Measurements from ENCODE around the gene FLAD1. TPM values are rescaled to one million over a fixed set of nuclear protein-coding genes. Genes with fewer than 3 reads are reported as not detected.

The FLAD1 gene
- total RNA-seq, 4 donors from 2014 or later = 17.4 to 33.6 (median 23.6) TPM

GRCh38 chr1:155017946-155018316 lies 34.8 kb downstream of the FLAD1 start:
- WGBS, 2 donors = 42 to 49% methylated on average over 6 of the region's 6 CpGs
- peak overlapping the region; percentile 34 to 56 (median 38) for H3K4me3 ChIP-seq
- TF ChIP-seq, protein P1, sequence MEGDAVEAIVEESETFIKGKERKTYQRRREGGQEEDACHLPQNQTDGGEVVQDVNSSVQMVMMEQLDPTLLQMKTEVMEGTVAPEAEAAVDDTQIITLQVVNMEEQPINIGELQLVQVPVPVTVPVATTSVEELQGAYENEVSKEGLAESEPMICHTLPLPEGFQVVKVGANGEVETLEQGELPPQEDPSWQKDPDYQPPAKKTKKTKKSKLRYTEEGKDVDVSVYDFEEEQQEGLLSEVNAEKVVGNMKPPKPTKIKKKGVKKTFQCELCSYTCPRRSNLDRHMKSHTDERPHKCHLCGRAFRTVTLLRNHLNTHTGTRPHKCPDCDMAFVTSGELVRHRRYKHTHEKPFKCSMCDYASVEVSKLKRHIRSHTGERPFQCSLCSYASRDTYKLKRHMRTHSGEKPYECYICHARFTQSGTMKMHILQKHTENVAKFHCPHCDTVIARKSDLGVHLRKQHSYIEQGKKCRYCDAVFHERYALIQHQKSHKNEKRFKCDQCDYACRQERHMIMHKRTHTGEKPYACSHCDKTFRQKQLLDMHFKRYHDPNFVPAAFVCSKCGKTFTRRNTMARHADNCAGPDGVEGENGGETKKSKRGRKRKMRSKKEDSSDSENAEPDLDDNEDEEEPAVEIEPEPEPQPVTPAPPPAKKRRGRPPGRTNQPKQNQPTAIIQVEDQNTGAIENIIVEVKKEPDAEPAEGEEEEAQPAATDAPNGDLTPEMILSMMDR (IDR thresholded peaks at IDR 0.05) = no peak
- TF ChIP-seq EP300 (IDR thresholded peaks at IDR 0.05) = no peak
- no peak for TF ChIP-seq POLR2A (IDR thresholded peaks at IDR 0.05)
- H3K4me1 ChIP-seq = peaks cover 0 to 61% (median 33%) of the 10 kb centered on the region in 4 donors
- no peaks in the 10 kb centered on the region for H3K9me3 ChIP-seq
- H3K27ac ChIP-seq = peak overlapping the region; percentile 86 to 99 (median 97)
- peaks cover 0 to 28% (median 0%) of the 10 kb centered on the region in 3 donors for H3K36me3 ChIP-seq
- no peaks in the 10 kb centered on the region for H3K27me3 ChIP-seq
- no peak for DNase-seq (ENCODE audit: low spot score in 2 of 2)

- Histone ChIP-seq H3K4me3 (no peak overlapping the region), H3K27ac (peak overlapping the region; percentile 86 to 99 (median 97)), H3K27me3 (no peaks in the 10 kb centered on the region), H3K4me1 (peaks cover 0 to 53% (median 27%) of the 10 kb centered on the region in 4 donors), H3K36me3 (peaks cover 0 to 31% (median 0%) of the 10 kb centered on the region in 3 donors), H3K9me3 (no peaks in the 10 kb centered on the region)
- TF ChIP-seq POLR2A (IDR thresholded peaks at IDR 0.05) = no peak
- TF ChIP-seq, protein P1 (IDR thresholded peaks at IDR 0.05) = no peak
- no peak for TF ChIP-seq EP300 (IDR thresholded peaks at IDR 0.05)
- WGBS, 2 donors = 70 to 71% methylated on average over 8 of the region's 8 CpGs
- no peak for DNase-seq (ENCODE audit: low spot score in 2 of 2)
Measured at GRCh38 chr1:155018617-155019348, 35.6 kb downstream of the FLAD1 start.

DNA sequence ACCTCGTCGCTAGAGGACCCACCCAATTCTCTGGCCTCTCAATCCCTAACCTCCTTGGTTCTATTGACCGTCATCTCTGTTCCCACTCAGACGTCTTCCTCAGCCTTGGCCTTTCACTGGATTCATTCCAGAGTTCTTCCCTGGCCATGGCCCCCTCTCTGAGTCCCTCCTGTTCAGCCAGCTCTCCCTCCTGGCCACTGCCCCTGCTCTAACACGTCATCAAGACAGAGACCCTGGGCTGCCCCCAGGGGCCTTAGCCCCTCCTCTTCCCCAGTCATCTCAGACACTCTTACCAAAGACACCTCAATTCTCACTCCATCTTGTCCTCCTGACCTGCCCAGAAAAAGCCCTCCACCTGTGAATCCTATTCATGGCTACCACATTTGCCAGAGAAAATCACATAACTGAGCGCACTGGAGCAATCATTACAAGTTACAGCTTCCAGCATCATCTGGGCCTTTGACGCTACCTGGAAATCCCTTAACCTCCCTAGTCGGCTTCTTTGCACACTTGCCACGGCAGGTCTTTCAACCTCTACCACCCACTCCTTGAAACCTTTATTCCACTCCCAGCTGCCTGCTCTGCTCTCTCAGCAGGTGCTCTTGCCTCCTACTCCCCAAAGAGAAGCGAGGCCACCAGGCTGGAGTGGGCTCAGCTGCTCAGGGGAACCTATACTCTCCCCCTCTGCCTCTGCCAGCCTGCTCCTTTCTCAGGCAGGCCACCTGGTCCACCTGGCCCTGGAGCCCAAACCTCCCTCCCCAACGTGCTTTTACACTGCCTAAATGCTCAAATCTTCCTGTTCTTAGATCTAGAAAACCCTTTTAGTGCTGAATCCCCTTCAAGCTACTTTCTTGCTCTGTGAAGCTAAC lies 36.5 kb downstream of the FLAD1 start:
- Histone ChIP-seq H3K36me3 (peaks cover 0 to 28% (median 0%) of the 10 kb centered on the region in 3 donors), H3K9me3 (no peaks in the 10 kb centered on the region), H3K4me1 (peaks cover 0 to 50% (median 24%) of the 10 kb centered on the region in 4 donors), H3K27me3 (no peaks in the 10 kb centered on the region), H3K4me3 (no peak overlapping the region), H3K27ac (peak overlapping the region in 2 of 4 donors; percentile 97 to 99)
- WGBS, 2 donors = 67 to 71% methylated on average over 11 of the region's 11 CpGs
- no peak for DNase-seq (ENCODE audit: low spot score in 2 of 2)
- TF ChIP-seq, protein P1 (IDR thresholded peaks at IDR 0.05) = no peak
- TF ChIP-seq POLR2A (IDR thresholded peaks at IDR 0.05) (no peak), EP300 (IDR thresholded peaks at IDR 0.05) (no peak)

DNA sequence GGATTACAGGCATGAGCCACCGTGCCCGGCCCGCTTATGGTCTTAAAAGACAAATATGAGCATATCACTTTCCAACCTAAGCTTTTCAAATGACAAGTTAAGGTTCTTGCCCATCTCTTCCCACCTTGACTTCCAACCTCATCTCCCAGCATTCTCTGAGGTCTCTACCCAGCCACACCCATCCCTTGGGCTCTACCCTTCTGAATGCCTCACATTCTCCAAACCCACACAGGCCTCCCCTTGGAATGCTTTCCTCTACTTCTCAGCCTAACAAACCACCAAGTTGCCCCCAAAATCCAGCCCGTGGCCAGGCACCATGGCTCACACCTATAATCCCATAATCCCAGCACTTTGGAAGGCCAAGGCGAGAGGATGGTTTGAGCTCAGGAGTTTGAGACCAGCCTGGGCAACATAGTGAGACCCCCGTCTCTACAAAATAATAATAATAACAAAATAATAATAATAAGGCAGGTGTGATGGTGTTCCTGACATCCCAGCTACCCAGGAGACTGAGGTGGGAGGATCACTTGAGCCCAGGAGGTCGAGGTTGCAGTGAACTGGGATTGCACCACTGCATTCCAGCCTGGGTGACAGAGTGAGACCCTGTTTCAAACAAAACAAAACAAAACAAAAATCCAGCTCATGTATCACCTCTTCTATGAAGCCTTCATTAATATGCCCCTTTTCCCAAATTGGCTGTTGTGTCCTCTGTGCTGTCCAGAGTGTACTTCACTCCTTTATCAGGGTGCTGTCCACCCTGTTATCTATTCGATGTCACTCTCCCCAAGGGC lies 39.2 kb downstream of the FLAD1 start:
- Histone ChIP-seq H3K4me1 (peaks cover 0 to 35% (median 14%) of the 10 kb centered on the region in 4 donors), H3K4me3 (no peak overlapping the region), H3K36me3 (peaks cover 0 to 7% (median 0%) of the 10 kb centered on the region in 3 donors), H3K9me3 (no peaks in the 10 kb centered on the region), H3K27ac (no peak overlapping the region), H3K27me3 (no peaks in the 10 kb centered on the region)
- WGBS, 2 donors = 83 to 85% methylated on average over 8 of the region's 8 CpGs
- TF ChIP-seq EP300 (IDR thresholded peaks at IDR 0.05) (no peak), POLR2A (IDR thresholded peaks at IDR 0.05) (no peak)
- TF ChIP-seq, protein P1 (IDR thresholded peaks at IDR 0.05) = no peak
- DNase-seq (ENCODE audit: low spot score in 2 of 2) = no peak

All from tibial nerve (tissue), 4 donors.